Limb (tissue), 2 donors: Measurements from ENCODE around the gene CHKB.

Experiments
- DNase-seq, 2 donors: peaks; one replicate each; pipeline ENCODE4 v3.0.0-alpha.2; 2016; ENCODE audit errors: extremely low spot score in 2 of 2

Gene CHKB

GRCh38 chr22:50573491-50574382 lies 8.9 kb downstream of the CHKB start:
- DNase-seq, result no peak

- no peak for DNase-seq
Observed at GRCh38 chr22:50572965-50573364, 9.7 kb downstream of the CHKB start.

GRCh38 chr22:50571264-50572175 lies 11.1 kb downstream of the CHKB start:
- no peak for DNase-seq

- no peak for DNase-seq
Observed at GRCh38 chr22:50570861-50571260, 11.8 kb downstream of the CHKB start.

- DNase-seq, result no peak
Observed at GRCh38 chr22:50569896-50570535, 12.6 kb downstream of the CHKB start.

GRCh38 chr22:50569041-50569459 lies 13.6 kb downstream of the CHKB start:
- no peak for DNase-seq

- no peak for DNase-seq
Observed at GRCh38 chr22:50568626-50569025, 14.0 kb downstream of the CHKB start.

GRCh38 chr22:50567721-50568252 lies 14.9 kb downstream of the CHKB start:
- no peak for DNase-seq

- DNase-seq, result no peak
Observed at GRCh38 chr22:50564289-50564688, 18.4 kb downstream of the CHKB start.

GRCh38 chr22:50563413-50564160 lies 19.1 kb downstream of the CHKB start:
- no peak for DNase-seq

- peak; percentile 92 to 96 for DNase-seq
Observed at GRCh38 chr22:50562523-50563412, 19.9 kb downstream of the CHKB start, which contains the start of gene SYCE3. TSS of gene SYCE3 (minus strand) at chr22:50562919. CDS start at chr22:50556405, 6,514 bp downstream.

GRCh38 chr22:50561401-50562358 lies 21.0 kb downstream of the CHKB start:
- no peak for DNase-seq

- DNase-seq, result no peak
Observed at GRCh38 chr22:50560034-50560433, 22.6 kb downstream of the CHKB start.

GRCh38 chr22:50556703-50557102 lies 25.9 kb downstream of the CHKB start:
- no peak for DNase-seq

- no peak for DNase-seq
Observed at GRCh38 chr22:50553310-50553709, 29.3 kb downstream of the CHKB start.

- no peak for DNase-seq
Observed at GRCh38 chr22:50551160-50551752, 31.4 kb downstream of the CHKB start.

GRCh38 chr22:50550395-50550794 lies 32.3 kb downstream of the CHKB start:
- no peak for DNase-seq
